IMR-90 (cell line): ENCODE measurements around the gene CHMP6. TPM values are rescaled to one million over a fixed set of nuclear protein-coding genes. Genes with fewer than 3 reads are reported as not detected.

Experiments used
- ATAC-seq: fragments of 200-7000 bp; cut with Tn5 transposase; 2 replicates; pipeline ENCODE4 v1.9.1; 2020; ENCODE audit warnings: low read depth, mild to moderate bottlenecking, moderate library complexity
- BruUV-seq: library from RNA; stranded (reverse); fragments of 400-500 nt; replicated peaks from 2 replicates; lab custom pipeline; 2021; lab: Mats Ljungman, UMichigan
- CTCF ChIA-PET: fragments of 300-600 bp; formaldehyde crosslinking; extraction: SDS; loops from one replicate; lab custom pipeline; 2021; ENCODE audit warnings: antibody characterized with exemption; lab: Yijun Ruan, JAX
- POLR2A ChIA-PET: fragments of 300-600 bp; sonication (Branson Sonifier 250); formaldehyde crosslinking; loops from one replicate; lab custom pipeline; 2022; ENCODE audit warnings: antibody characterized with exemption; ENCODE audit not compliant: unreplicated experiment; lab: Charles Lee
- DNase-seq: peaks from one replicate; pipeline ENCODE4 v3.0.0; 2013
- H2AFZ ChIP-seq: replicated peaks from 2 replicates; pipeline ENCODE3; 2013; ENCODE audit warnings: low read length, mild to moderate bottlenecking; ENCODE audit not compliant: poor library complexity
- H2AK5ac ChIP-seq: 2 replicates; pipeline ENCODE4 v1.6.1; 2013; ENCODE audit warnings: low read depth, low read length, inconsistent platforms
- H2AK9ac ChIP-seq: replicated peaks from 2 replicates; pipeline ENCODE3; 2013; ENCODE audit warnings: mild to moderate bottlenecking, low read depth, low read length, moderate library complexity; ENCODE audit not compliant: poor library complexity
- H2BK120ac ChIP-seq: 2 replicates; pipeline ENCODE4 v1.6.1; 2013; ENCODE audit warnings: low read depth, low read length, inconsistent platforms
- H2BK15ac ChIP-seq: 3 replicates; pipeline ENCODE4 v1.6.1; 2013; ENCODE audit warnings: low read depth, low read length, inconsistent platforms
- H2BK20ac ChIP-seq: 2 replicates; pipeline ENCODE4 v1.6.1; 2013; ENCODE audit warnings: low read depth, mild to moderate bottlenecking, inconsistent platforms, low read length, moderate library complexity
- H2BK5ac ChIP-seq: 2 replicates; pipeline ENCODE4 v1.6.1; 2013; ENCODE audit warnings: mild to moderate bottlenecking, low read depth, low read length, inconsistent platforms; ENCODE audit not compliant: poor library complexity, severe bottlenecking
- H3K14ac ChIP-seq: replicated peaks from 2 replicates; pipeline ENCODE4 v1.6.1; 2013; ENCODE audit warnings: low read depth, low read length, inconsistent platforms
- H3K18ac ChIP-seq: 2 replicates; pipeline ENCODE4 v1.6.1; 2013; ENCODE audit warnings: low read depth, low read length, control low read depth
- H3K23ac ChIP-seq: 2 replicates; pipeline ENCODE4 v1.6.1; 2013; ENCODE audit warnings: low read depth, low read length, inconsistent platforms
- H3K27ac ChIP-seq: 2 replicates; pipeline ENCODE4 v1.5.1; 2013; ENCODE audit warnings: mild to moderate bottlenecking, control low read depth, low read length; ENCODE audit not compliant: insufficient read depth
- H3K27me3 ChIP-seq: 2 replicates; pipeline ENCODE4 v1.6.1; 2013; ENCODE audit warnings: low read length; ENCODE audit not compliant: control insufficient read depth, insufficient read depth
- H3K36me3 ChIP-seq: 2 replicates; pipeline ENCODE4 v1.6.1; 2013; ENCODE audit warnings: low read length, mixed read lengths; ENCODE audit not compliant: control insufficient read depth, insufficient read depth
- H3K4ac ChIP-seq: 2 replicates; pipeline ENCODE4 v1.6.1; 2013; ENCODE audit warnings: low read depth, low read length, inconsistent platforms
- H3K4me1 ChIP-seq: 2 replicates; pipeline ENCODE4 v1.6.1; 2013; ENCODE audit warnings: low read length, mixed read lengths; ENCODE audit not compliant: control insufficient read depth, insufficient read depth
- H3K4me2 ChIP-seq: 2 replicates; pipeline ENCODE4 v1.6.1; 2013; ENCODE audit warnings: low read depth, mild to moderate bottlenecking, control low read depth, low read length, moderate library complexity
- H3K4me3 ChIP-seq: 2 replicates; pipeline ENCODE4 v1.5.1; 2013; ENCODE audit warnings: low read depth, mild to moderate bottlenecking, control low read depth, low read length, moderate library complexity; ENCODE audit not compliant: insufficient read depth
- H3K56ac ChIP-seq: 2 replicates; pipeline ENCODE4 v1.6.1; 2013; ENCODE audit warnings: low read length, inconsistent platforms; ENCODE audit not compliant: insufficient read depth; ENCODE audit errors: extremely low read depth
- H3K79me1 ChIP-seq, 2 experiments: 2 replicates each; pipeline ENCODE4 v1.6.1; 2013; ENCODE audit warnings: low read length in 2 of 2, inconsistent platforms in 1 of 2, low read depth in 1 of 2
- H3K9ac ChIP-seq: 2 replicates; pipeline ENCODE4 v1.6.1; 2013; ENCODE audit warnings: low read depth, low read length, control low read depth
- H3K9me1 ChIP-seq: 2 replicates; pipeline ENCODE4 v1.6.1; 2013; ENCODE audit warnings: low read length, inconsistent platforms; ENCODE audit not compliant: insufficient read depth
- H3K9me3 ChIP-seq: 2 replicates; pipeline ENCODE4 v1.6.1; 2013; ENCODE audit warnings: low read length; ENCODE audit not compliant: control insufficient read depth, insufficient read depth
- H4K20me1 ChIP-seq: 2 replicates; pipeline ENCODE4 v1.6.1; 2013; ENCODE audit warnings: low read length, inconsistent platforms; ENCODE audit not compliant: insufficient read depth
- H4K5ac ChIP-seq: 2 replicates; pipeline ENCODE4 v1.6.1; 2013; ENCODE audit warnings: mild to moderate bottlenecking, low read depth, low read length, control low read depth
- H4K8ac ChIP-seq, 2 experiments: 2 replicates each; pipeline ENCODE4 v1.6.1; 2013; ENCODE audit warnings: low read depth in 2 of 2, low read length in 2 of 2, control low read depth in 1 of 2, inconsistent platforms in 1 of 2
- H4K91ac ChIP-seq: 2 replicates; pipeline ENCODE4 v1.6.1; 2013; ENCODE audit warnings: low read depth, low read length, inconsistent platforms; ENCODE audit not compliant: insufficient read depth
- BHLHE40 ChIP-seq: fragments of 150-350 bp; IDR thresholded peaks from 2 replicates; pipeline ENCODE4 v1.6.1; 2016; ENCODE audit warnings: mild to moderate bottlenecking, low read depth, low read length
- CEBPB ChIP-seq: IDR thresholded peaks from 2 replicates; pipeline ENCODE4 v1.6.1; 2012; ENCODE audit warnings: low read depth, low read length, improper control_type of control experiment
- ELK1 ChIP-seq: fragments of 150-350 bp; IDR thresholded peaks from 2 replicates; pipeline ENCODE4 v1.6.1; 2016; ENCODE audit warnings: low read depth, mild to moderate bottlenecking, low read length, moderate library complexity, borderline replicate concordance
- FOS ChIP-seq: fragments of 150-350 bp; IDR thresholded peaks from 2 replicates; pipeline ENCODE4 v1.6.1; 2016; ENCODE audit warnings: low read depth, low read length
- NFE2L2 ChIP-seq: fragments of 150-350 bp; IDR thresholded peaks from 2 replicates; pipeline ENCODE4 v1.6.1; 2016; ENCODE audit warnings: low read depth, mild to moderate bottlenecking, low read length
- POLR2A ChIP-seq: IDR thresholded peaks from 2 replicates; pipeline ENCODE4 v1.6.1; 2012; ENCODE audit warnings: mild to moderate bottlenecking, low read depth, low read length
- RAD21 ChIP-seq: IDR thresholded peaks from 2 replicates; pipeline ENCODE4 v1.6.1; 2012; ENCODE audit warnings: low read length, improper control_type of control experiment
- RFX5 ChIP-seq: IDR thresholded peaks from 2 replicates; pipeline ENCODE4 v1.8.0; 2012; ENCODE audit warnings: low read depth, mild to moderate bottlenecking, low read length, moderate library complexity
- SMC3 ChIP-seq: fragments of 150-350 bp; IDR thresholded peaks from 2 replicates; pipeline ENCODE4 v1.6.1; 2016; ENCODE audit warnings: low read depth, mild to moderate bottlenecking, antibody characterized with exemption, low read length, moderate library complexity
- WGBS, 2 experiments: methylation state at CpG; one replicate each; pipeline versions ENCODE4 v1.1.5 to v1.1.7; 2013; ENCODE audit warnings: missing lambda C conversion rate in 2 of 2; ENCODE audit not compliant: insufficient read length in 1 of 2; ENCODE audit errors: extremely low coverage in 2 of 2; 5-methylcytosine and 5-hydroxymethylcytosine counted together
- dilution Hi-C: fragments of 300-500 bp; cut with HindIII; formaldehyde crosslinking; loops from one replicate; pipeline ENCODE4 v1.14.3; 2018; ENCODE audit warnings: low sequenced_read_pairs; ENCODE audit not compliant: unreplicated experiment
- in situ Hi-C: fragments of 300-500 bp; cut with MboI; formaldehyde crosslinking; loops from 3 replicates; pipeline ENCODE4 v1.14.3; 2019; ENCODE audit warnings: low sequenced_read_pairs, inconsistent platforms, mixed read lengths
- intact Hi-C: fragments of 100-400 bp; cut with micrococcal nuclease; formaldehyde crosslinking; loops from 2 replicates; pipeline ENCODE4 v1.10.0; 2022
- polyA plus RNA-seq, 3 experiments: library from polyadenylated mRNA; depleted of rRNA; stranded (reverse); fragments of >200 nt; gene quantifications; 2 replicates each; pipeline ENCODE4 v1.2.3, GENCODE V29; 2012; ENCODE audit warnings: low replicate concordance in 1 of 3
- total RNA-seq: library from RNA; depleted of rRNA; stranded (reverse); fragments of >200 nt; gene quantifications from 2 replicates; pipeline ENCODE4 v1.2.3, GENCODE V29; 2012
- TF ChIP-seq, protein P1 (sequence below): fragments of 150-350 bp; IDR thresholded peaks from 2 replicates; pipeline ENCODE4 v1.6.1; 2017; ENCODE audit warnings: mild to moderate bottlenecking, antibody characterized with exemption, low read length, low read depth

CHMP6 gene
- total and polyA plus RNA-seq, 2 of the 4 experiments (the other 2 are of a cell fraction): 5.0 to 40.3 TPM

DNA sequence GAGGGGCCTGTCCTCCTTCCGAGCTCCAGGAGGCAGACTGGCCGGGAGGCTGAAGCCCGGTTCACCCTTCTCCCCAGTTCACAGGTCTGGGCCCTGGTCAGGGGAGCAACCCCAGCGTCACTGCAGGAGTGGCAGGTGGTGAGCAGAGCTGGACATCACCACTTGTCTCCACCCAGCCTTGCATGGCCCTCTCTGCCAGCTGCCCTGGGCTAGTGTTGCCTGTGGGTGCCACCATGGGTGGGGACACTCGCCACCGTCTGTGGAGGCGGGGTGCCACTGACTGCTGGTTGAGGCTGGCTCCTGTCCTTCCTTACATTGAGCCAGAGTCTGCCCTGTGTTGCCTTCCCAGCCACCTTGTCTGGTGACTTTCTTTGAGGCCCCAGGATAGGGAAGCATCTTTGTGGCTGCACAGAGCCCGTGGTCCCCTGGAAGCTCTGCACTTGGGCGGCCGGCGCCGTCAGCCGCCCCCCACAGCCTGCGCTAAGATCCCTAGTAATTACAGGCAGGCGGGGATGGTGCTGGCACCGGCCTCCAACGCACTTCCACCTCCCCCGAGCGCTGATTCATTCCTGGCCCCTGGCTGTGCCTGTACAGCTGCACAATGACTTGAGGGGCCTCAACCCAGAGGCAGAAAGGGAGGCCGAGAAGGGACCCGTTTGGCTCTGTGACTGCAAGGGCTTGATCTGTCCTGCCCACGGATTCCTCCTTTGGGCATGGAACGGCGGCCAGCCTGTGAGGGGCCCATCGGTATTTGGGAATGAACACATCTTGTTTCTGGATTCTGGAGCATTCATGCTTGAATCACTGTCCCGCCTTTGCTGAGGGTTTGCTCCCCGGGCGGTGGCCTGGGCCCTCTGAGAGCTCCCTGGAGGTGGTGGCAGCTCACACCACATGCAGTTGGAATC lies 48.5 kb downstream of the CHMP6 start (continued):
- TF ChIP-seq, protein P1, sequence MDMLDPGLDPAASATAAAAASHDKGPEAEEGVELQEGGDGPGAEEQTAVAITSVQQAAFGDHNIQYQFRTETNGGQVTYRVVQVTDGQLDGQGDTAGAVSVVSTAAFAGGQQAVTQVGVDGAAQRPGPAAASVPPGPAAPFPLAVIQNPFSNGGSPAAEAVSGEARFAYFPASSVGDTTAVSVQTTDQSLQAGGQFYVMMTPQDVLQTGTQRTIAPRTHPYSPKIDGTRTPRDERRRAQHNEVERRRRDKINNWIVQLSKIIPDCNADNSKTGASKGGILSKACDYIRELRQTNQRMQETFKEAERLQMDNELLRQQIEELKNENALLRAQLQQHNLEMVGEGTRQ: no peak

DNA sequence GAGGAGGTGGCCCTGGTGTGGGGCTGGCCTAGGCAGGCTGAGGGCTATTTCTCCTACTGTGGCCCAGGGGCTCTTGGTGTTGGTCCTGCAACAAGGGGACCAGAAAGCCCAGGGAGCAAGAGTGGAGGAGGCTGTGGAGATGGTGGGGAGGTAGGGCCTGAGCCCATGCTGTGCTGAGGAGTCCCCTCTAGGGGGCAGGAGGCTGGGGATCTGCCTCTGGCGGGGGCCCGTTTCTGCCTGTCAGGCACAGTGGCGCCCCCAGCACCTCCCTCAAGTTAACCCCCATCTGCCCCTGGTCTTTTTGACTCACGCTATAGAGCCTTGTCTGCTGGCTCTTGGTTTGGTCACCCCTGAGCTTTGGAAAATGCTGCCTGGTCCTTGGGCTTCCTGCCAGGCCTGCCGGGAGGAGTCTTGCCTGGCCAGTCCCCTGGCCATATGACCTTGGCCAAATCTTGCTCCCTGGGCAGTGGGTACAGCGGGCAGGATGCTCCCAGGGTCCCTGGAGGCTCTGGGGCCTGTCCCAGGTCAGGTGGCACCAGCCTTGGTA lies 49.2 kb downstream of the CHMP6 start:
- Histone ChIP-seq H2BK120ac (peak overlapping the region; percentile 42; the same call in 1 of the 2 replicates), H2BK20ac (no peak overlapping the region), H3K14ac (0 out of 2 replicates have a peak overlapping the region, but pooled peaks have one; percentile 37), H3K27ac (peak overlapping the region; percentile 10; the same call in 1 of the 2 replicates), H3K56ac (no peak overlapping the region; the same call in 1 of the 2 replicates), H2AFZ (peak overlapping the region; percentile 2), H3K4me2 (no peak overlapping the region), H4K91ac (peak overlapping the region; percentile 23; the same call in 1 of the 2 replicates), H2AK5ac (peak overlapping the region; percentile 79), H3K23ac (no peak overlapping the region), H3K4me3 (no peak overlapping the region), H2AK9ac (peak overlapping the region; percentile 91), H3K27me3 (no peaks in the 10 kb centered on the region), H4K8ac (peak overlapping the region in 1 of 2 experiments; percentile 39; a peak in 1 of 4 replicates), H2BK15ac (no peak overlapping the region), H4K20me1 (peaks cover 45% of the 10 kb centered on the region), H3K9me1 (peaks cover 28% of the 10 kb centered on the region), H3K36me3 (no peaks in the 10 kb centered on the region), H3K4me1 (peaks cover 25% of the 10 kb centered on the region), H3K18ac (no peak overlapping the region), H3K9me3 (no peaks in the 10 kb centered on the region), H3K4ac (peak overlapping the region; percentile 24), H3K9ac (no peak overlapping the region), H4K5ac (no peak overlapping the region; the same call in 1 of the 2 replicates), H2BK5ac (peak overlapping the region; percentile 29), H3K79me1 (peaks cover 7 to 75% of the 10 kb centered on the region in 2 experiments)
- dilution Hi-C loops (no loop called here), intact Hi-C loops (no loop called here), in situ Hi-C loops (no loop called here)
- CTCF ChIA-PET: no interaction called here
- WGBS, 2 experiments: 90% methylated on average over 2 of the region's 6 CpGs; no CpG with 5 or more reads in 1 of the 2 experiments
- ATAC-seq (peak; percentile 13), DNase-seq (no peak)
- POLR2A ChIA-PET: no interaction called here
- BruUV-seq: no TSS peak
- no peak for TF ChIP-seq RAD21
- TF ChIP-seq RFX5: no peak
- no peak for TF ChIP-seq ELK1
- no peak for TF ChIP-seq FOS
- no peak for TF ChIP-seq SMC3
- no peak for TF ChIP-seq BHLHE40
- TF ChIP-seq, protein P1: no peak
- TF ChIP-seq POLR2A: no peak
- no peak for TF ChIP-seq NFE2L2
- TF ChIP-seq CEBPB: no peak
